ENCODE measurements around the gene MOV10L1. TPM values are rescaled to one million over a fixed set of nuclear protein-coding genes. Genes with fewer than 3 reads are reported as not detected.

MOV10L1 gene
- total RNA-seq, 1 experiment from 2014 or later, result not detected

DNA sequence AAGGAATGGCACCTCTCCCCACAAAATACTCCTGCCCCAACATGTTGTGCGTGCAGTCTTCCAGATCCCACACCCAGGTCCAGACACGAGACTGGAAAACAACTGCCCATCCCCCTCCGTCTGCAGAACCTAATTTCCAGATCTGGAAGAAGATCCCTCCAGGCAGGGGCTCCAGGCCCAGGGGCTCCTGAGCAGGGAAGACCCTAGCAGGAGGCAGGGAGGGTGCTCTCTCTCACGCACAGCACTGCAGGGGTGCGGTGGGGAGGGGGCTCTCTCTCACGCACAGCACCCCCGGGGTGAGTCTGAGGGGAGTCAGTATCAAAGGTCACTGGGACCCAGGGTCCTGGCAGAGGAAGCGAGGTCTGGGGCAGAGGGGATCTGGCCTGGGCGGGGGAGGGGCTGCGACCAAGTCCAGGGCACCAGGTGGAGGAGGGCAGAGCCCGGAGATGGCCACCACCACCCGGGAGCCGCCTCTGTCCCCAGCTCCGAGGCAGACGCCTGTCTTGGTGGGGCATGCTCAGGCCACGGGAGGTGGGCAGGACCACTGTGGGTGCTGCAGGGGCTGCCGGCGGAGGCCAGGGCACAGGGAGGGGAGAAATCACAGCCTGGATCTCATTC is 6.2 kb upstream of the MOV10L1 start:
- intact Hi-C loops (cut with micrococcal nuclease; ENCODE audit: unreplicated experiment), result no loop called here
- BruUV-seq (replicated peaks), result no TSS peak
- ChIA-PET CTCF (no interaction called here), POLR2A (ENCODE audit: low non-redundant PET) (no interaction called here)
- H3K27ac ChIP-seq (ENCODE audit: low read depth, low read length, poor library complexity, severe bottlenecking), result no peak overlapping the region
- no peak for TF ChIP-seq EZH2 (IDR thresholded peaks at IDR 0.05; ENCODE audit: borderline replicate concordance, low read depth, low read length, poor library complexity, severe bottlenecking)
- TF ChIP-seq, protein P1, sequence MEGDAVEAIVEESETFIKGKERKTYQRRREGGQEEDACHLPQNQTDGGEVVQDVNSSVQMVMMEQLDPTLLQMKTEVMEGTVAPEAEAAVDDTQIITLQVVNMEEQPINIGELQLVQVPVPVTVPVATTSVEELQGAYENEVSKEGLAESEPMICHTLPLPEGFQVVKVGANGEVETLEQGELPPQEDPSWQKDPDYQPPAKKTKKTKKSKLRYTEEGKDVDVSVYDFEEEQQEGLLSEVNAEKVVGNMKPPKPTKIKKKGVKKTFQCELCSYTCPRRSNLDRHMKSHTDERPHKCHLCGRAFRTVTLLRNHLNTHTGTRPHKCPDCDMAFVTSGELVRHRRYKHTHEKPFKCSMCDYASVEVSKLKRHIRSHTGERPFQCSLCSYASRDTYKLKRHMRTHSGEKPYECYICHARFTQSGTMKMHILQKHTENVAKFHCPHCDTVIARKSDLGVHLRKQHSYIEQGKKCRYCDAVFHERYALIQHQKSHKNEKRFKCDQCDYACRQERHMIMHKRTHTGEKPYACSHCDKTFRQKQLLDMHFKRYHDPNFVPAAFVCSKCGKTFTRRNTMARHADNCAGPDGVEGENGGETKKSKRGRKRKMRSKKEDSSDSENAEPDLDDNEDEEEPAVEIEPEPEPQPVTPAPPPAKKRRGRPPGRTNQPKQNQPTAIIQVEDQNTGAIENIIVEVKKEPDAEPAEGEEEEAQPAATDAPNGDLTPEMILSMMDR (conservative IDR thresholded peaks at IDR 0.05; ENCODE audit: low read depth, low read length), result no peak
- no peaks in the 10 kb centered on the region for H3K4me1 ChIP-seq (ENCODE audit: insufficient read depth, low read length, poor library complexity, severe bottlenecking)
- H3K36me3 ChIP-seq (ENCODE audit: insufficient read depth, low read length, poor library complexity, severe bottlenecking), result no peaks in the 10 kb centered on the region
- H3K9me3 ChIP-seq (ENCODE audit: low read depth, low read length, poor library complexity, severe bottlenecking), result no peaks in the 10 kb centered on the region
- no peak for DNase-seq (ENCODE audit: low spot score)
- no peaks in the 10 kb centered on the region for H3K27me3 ChIP-seq (replicated peaks; ENCODE audit: insufficient read depth, low read depth, low read length, poor library complexity)
- no peak overlapping the region for H3K4me3 ChIP-seq (ENCODE audit: low read depth, low read length, poor library complexity, severe bottlenecking)

DNA sequence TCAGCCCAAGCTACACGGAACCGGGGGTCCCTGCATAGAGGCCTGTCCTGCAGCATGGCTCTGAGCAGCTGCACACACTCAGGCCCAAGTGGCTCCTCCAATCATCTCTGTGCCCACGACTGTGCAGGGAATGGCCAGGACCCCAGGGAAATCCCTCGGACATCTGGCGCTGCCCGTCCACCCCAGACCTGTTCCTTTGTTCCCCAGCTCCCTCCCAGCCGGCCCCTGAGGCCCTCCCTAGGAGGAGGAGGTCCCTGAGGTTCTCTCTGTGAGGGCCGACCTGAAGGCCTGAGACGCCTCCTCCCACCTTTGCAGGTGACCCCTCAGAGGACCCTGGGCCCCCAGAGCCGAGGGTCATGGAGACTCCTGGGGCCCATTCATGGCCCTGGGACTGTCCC is 5.7 kb upstream of the MOV10L1 start:
- TF ChIP-seq, protein P1 (conservative IDR thresholded peaks at IDR 0.05; ENCODE audit: low read depth, low read length), result no peak
- no peak for TF ChIP-seq EZH2 (IDR thresholded peaks at IDR 0.05; ENCODE audit: borderline replicate concordance, low read depth, low read length, poor library complexity, severe bottlenecking)
- Histone ChIP-seq H3K4me3 (ENCODE audit: low read depth, low read length, poor library complexity, severe bottlenecking) (no peak overlapping the region), H3K27ac (ENCODE audit: low read depth, low read length, poor library complexity, severe bottlenecking) (no peak overlapping the region), H3K36me3 (ENCODE audit: insufficient read depth, low read length, poor library complexity, severe bottlenecking) (no peaks in the 10 kb centered on the region), H3K9me3 (ENCODE audit: low read depth, low read length, poor library complexity, severe bottlenecking) (no peaks in the 10 kb centered on the region), H3K27me3 (replicated peaks; ENCODE audit: insufficient read depth, low read depth, low read length, poor library complexity) (no peaks in the 10 kb centered on the region), H3K4me1 (ENCODE audit: insufficient read depth, low read length, poor library complexity, severe bottlenecking) (no peaks in the 10 kb centered on the region)
- no TSS peak for BruUV-seq (replicated peaks)
- CTCF ChIA-PET, result no interaction called here
- DNase-seq (ENCODE audit: low spot score), result no peak
- intact Hi-C loops (cut with micrococcal nuclease; ENCODE audit: unreplicated experiment), result no loop called here
- POLR2A ChIA-PET (ENCODE audit: low non-redundant PET), result no interaction called here

DNA sequence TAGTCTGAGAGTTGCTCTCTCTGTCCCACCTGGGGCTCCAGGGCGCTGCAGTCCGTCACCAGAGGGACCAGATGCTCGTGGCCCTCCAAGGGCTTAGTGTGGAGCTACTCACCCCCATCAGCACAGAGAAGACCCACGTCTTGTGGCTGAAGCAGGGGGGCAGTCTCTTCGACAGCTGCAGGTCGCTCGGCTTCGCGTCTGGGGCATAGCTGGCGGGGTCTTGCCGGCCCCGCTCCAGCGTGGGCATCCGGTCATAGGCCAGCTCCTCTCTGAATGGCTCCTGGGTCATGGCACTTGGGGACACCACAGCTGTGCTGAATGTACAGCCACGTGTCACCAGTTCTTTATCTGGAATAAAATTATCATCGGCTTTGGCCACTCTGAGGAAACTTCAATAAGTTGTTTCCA is 5.2 kb upstream of the MOV10L1 start:
- Histone ChIP-seq H3K27me3 (replicated peaks; ENCODE audit: insufficient read depth, low read depth, low read length, poor library complexity) (no peaks in the 10 kb centered on the region), H3K9me3 (ENCODE audit: low read depth, low read length, poor library complexity, severe bottlenecking) (no peaks in the 10 kb centered on the region), H3K36me3 (ENCODE audit: insufficient read depth, low read length, poor library complexity, severe bottlenecking) (no peaks in the 10 kb centered on the region), H3K4me3 (ENCODE audit: low read depth, low read length, poor library complexity, severe bottlenecking) (no peak overlapping the region), H3K4me1 (ENCODE audit: insufficient read depth, low read length, poor library complexity, severe bottlenecking) (no peaks in the 10 kb centered on the region), H3K27ac (ENCODE audit: low read depth, low read length, poor library complexity, severe bottlenecking) (no peak overlapping the region)
- TF ChIP-seq EZH2 (IDR thresholded peaks at IDR 0.05; ENCODE audit: borderline replicate concordance, low read depth, low read length, poor library complexity, severe bottlenecking), result no peak
- TF ChIP-seq, protein P1 (conservative IDR thresholded peaks at IDR 0.05; ENCODE audit: low read depth, low read length), result no peak
- intact Hi-C loops (cut with micrococcal nuclease; ENCODE audit: unreplicated experiment), result no loop called here
- DNase-seq (ENCODE audit: low spot score), result no peak
- no TSS peak for BruUV-seq (replicated peaks)
- CTCF ChIA-PET, result interaction anchor here (0.6 kb wide), 1 partner anchor 353 kb away, joined by 3 read pairs; no protein-coding TSS in a partner anchor
- POLR2A ChIA-PET (ENCODE audit: low non-redundant PET), result no interaction called here
